K562 (cell line): ENCODE results near the gene SOWAHB. TPM values are rescaled to one million over a fixed set of nuclear protein-coding genes. Genes with fewer than 3 reads are reported as not detected.

Experiments used
- ATAC-seq: fragments of 200-7000 bp; cut with Tn5 transposase; 3 replicates; pipeline ENCODE4 v1.9.1; 2020; ENCODE audit warnings: moderate library complexity
- BruUV-seq: library from RNA; stranded (reverse); fragments of 400-500 nt; replicated peaks from 2 replicates; lab custom pipeline; 2021; lab: Mats Ljungman, UMichigan
- CTCF ChIA-PET: fragments of 300-600 bp; formaldehyde crosslinking; extraction: SDS; loops from one replicate; lab custom pipeline; 2021; ENCODE audit warnings: low intra/inter-chr PET ratio; lab: Yijun Ruan, JAX
- POLR2A ChIA-PET: fragments of 300-600, 350-650 bp; sonication (Branson Sonifier 250); formaldehyde crosslinking; extraction: SDS; loops from one replicate; lab custom pipeline; 2021; ENCODE audit warnings: antibody characterized with exemption, inconsistent platforms; lab: Yijun Ruan, JAX
- DNase-seq, 4 experiments: peaks; one replicate each; pipeline versions ENCODE4 v3.0.0 to v3.0.0-alpha.2; 2011 to 2018; ENCODE audit warnings: low spot score in 3 of 4, mixed read lengths in 3 of 4; ENCODE audit errors: extremely low read depth in 1 of 4
- FAIRE-seq: peaks from 2 replicates; lab custom pipeline; 2011; peaks lifted over from hg19 to GRCh38; lab: Jason Lieb, UNC
- H2AFZ ChIP-seq: 2 replicates; pipeline ENCODE4 v1.6.0; 2011; ENCODE audit warnings: low read depth, low read length, control low read depth, inconsistent platforms
- H3K27ac ChIP-seq: fragments of 200-600 bp; 3 replicates; pipeline ENCODE4 v1.8.0; 2011; ENCODE audit warnings: low read depth, mild to moderate bottlenecking, control low read depth, inconsistent platforms, low read length, moderate library complexity, mixed read lengths; ENCODE audit errors: extremely low read depth
- H3K27me3 ChIP-seq, 2 experiments: fragments of 300-600 bp in 1 of 2; 2 replicates in 1 of 2; 3 replicates in 1 of 2; pipeline versions ENCODE4 v1.6.0 to v1.8.0; 2011; ENCODE audit warnings: inconsistent platforms in 2 of 2, low read length in 2 of 2, mild to moderate bottlenecking in 1 of 2, mixed read lengths in 1 of 2, moderate library complexity in 1 of 2; ENCODE audit not compliant: control insufficient read depth in 2 of 2, insufficient read depth in 2 of 2
- H3K36me3 ChIP-seq: fragments of 300-600 bp; 3 replicates; pipeline ENCODE4 v1.8.0; 2011; ENCODE audit warnings: mild to moderate bottlenecking, low read length, inconsistent platforms; ENCODE audit not compliant: control insufficient read depth, insufficient read depth
- H3K4me1 ChIP-seq, 2 experiments: fragments of 200-600 bp in 1 of 2; replicated peaks in 1 of 2; 2 replicates in 1 of 2; 3 replicates in 1 of 2; pipeline versions ENCODE4 v1.5.1 to v1.8.0; 2011; ENCODE audit warnings: inconsistent platforms in 2 of 2, low read length in 2 of 2, mild to moderate bottlenecking in 1 of 2, mixed read lengths in 1 of 2, moderate library complexity in 1 of 2; ENCODE audit not compliant: control insufficient read depth in 2 of 2, insufficient read depth in 2 of 2
- H3K4me2 ChIP-seq: 2 replicates; pipeline ENCODE4 v1.6.1; 2011; ENCODE audit warnings: low read length, control low read depth, inconsistent platforms, mixed read lengths; ENCODE audit not compliant: insufficient read depth
- H3K4me3 ChIP-seq: fragments of 200-600 bp; sonication (generic), shearing (Covaris generic); 2 replicates; pipeline ENCODE4 v1.5.1; 2016; ENCODE audit warnings: control low read depth, inconsistent platforms
- H3K79me2 ChIP-seq: fragments of 200-600 bp; 3 replicates; pipeline ENCODE4 v1.8.0; 2011; ENCODE audit warnings: low read length, inconsistent platforms; ENCODE audit not compliant: control insufficient read depth, insufficient read depth
- H3K9ac ChIP-seq, 2 experiments: 2 replicates each; pipeline versions ENCODE4 v1.6.0 to v1.6.1; 2011; ENCODE audit warnings: low read depth in 2 of 2, low read length in 2 of 2, control low read depth in 1 of 2, inconsistent platforms in 1 of 2, mild to moderate bottlenecking in 1 of 2, mixed read lengths in 1 of 2; ENCODE audit not compliant: insufficient read depth in 1 of 2
- H3K9me1 ChIP-seq: one replicate; pipeline ENCODE4 v1.6.0; 2011; ENCODE audit warnings: inconsistent platforms, mild to moderate bottlenecking, low read length, moderate library complexity; ENCODE audit not compliant: control insufficient read depth, insufficient read depth
- H3K9me3 ChIP-seq: replicated peaks from 2 replicates; pipeline ENCODE4 v1.5.1; 2011; ENCODE audit warnings: low read depth, low read length, inconsistent platforms; ENCODE audit not compliant: control insufficient read depth, insufficient read depth
- H4K20me1 ChIP-seq: replicated peaks from 2 replicates; pipeline ENCODE4 v1.6.1; 2011; ENCODE audit warnings: low read length, inconsistent platforms, mixed read lengths; ENCODE audit not compliant: control insufficient read depth, insufficient read depth
- CSDE1 ChIP-seq, 2 experiments: fragments of 450-650 bp; IDR thresholded peaks; 2 replicates each; pipeline ENCODE4 v1.6.1; 2016; ENCODE audit warnings: mild to moderate bottlenecking in 1 of 2
- FOS ChIP-seq: IDR thresholded peaks from 3 replicates; pipeline ENCODE4 v1.6.1; 2011; ENCODE audit not compliant: insufficient read length; ENCODE audit errors: extremely low read depth
- FOXJ2 ChIP-seq: fragments of 200-800 bp; sonication (Bioruptor generic); IDR thresholded peaks from 2 replicates; pipeline ENCODE4 v1.6.1; 2016; ENCODE audit warnings: missing genetic modification characterization, missing compliant biosample characterization
- NFE2 ChIP-seq: IDR thresholded peaks from 2 replicates; pipeline ENCODE4 v1.6.1; 2014; ENCODE audit warnings: antibody characterized with exemption, low read depth
- SMARCB1 ChIP-seq: IDR thresholded peaks from 2 replicates; pipeline ENCODE4 v1.6.1; 2011; ENCODE audit warnings: improper control_type of control experiment, low read depth; ENCODE audit not compliant: insufficient read length
- ZFX ChIP-seq: sonication (generic); formaldehyde crosslinking; IDR thresholded peaks from 2 replicates; pipeline ENCODE4 v1.8.0; 2022; ENCODE audit warnings: mild to moderate bottlenecking, missing genetic modification reagents, moderate library complexity
- ZNF778 ChIP-seq: fragments of 450-650 bp; formaldehyde crosslinking; IDR thresholded peaks from 2 replicates; pipeline ENCODE4 v1.4.0; 2020; ENCODE audit warnings: mild to moderate bottlenecking, moderate library complexity
- ZNF785 ChIP-seq: fragments of 250-450 bp; sonication (Bioruptor Pico); IDR thresholded peaks from 2 replicates; pipeline ENCODE4 v1.4.0; 2020; ENCODE audit warnings: mild to moderate bottlenecking
- ZSCAN32 ChIP-seq: fragments of 450-650 bp; formaldehyde crosslinking; IDR thresholded peaks from 2 replicates; pipeline ENCODE4 v1.4.0; 2020; ENCODE audit warnings: mild to moderate bottlenecking, moderate library complexity
- WGBS: fragments of 100-300 bp; shearing (Covaris generic); methylation state at CpG from one replicate; pipeline ENCODE4 v1.1.6; 2016; ENCODE audit warnings: low coverage, mixed read lengths; ENCODE audit not compliant: insufficient coverage; ENCODE audit errors: missing lambda C conversion rate; 5-methylcytosine and 5-hydroxymethylcytosine counted together
- in situ Hi-C: fragments of 300-500 bp; cut with MboI; formaldehyde crosslinking; loops from 4 replicates; pipeline ENCODE4 v1.15.0; 2018; ENCODE audit warnings: inconsistent platforms, mixed read lengths
- intact Hi-C: fragments of 100-400 bp; cut with micrococcal nuclease; formaldehyde crosslinking; loops from 2 replicates; pipeline ENCODE4 v1.14.2; 2022
- polyA plus RNA-seq, 8 experiments: library from polyadenylated mRNA; depleted of rRNA in 4 of 8; stranded (reverse) in 5 of 8; unstranded in 3 of 8; fragments of >200 nt; fragmentation: Nextera tagmentation in 2 of 8; fragmentation: Illumina TruSeq in 1 of 8; extraction: Ambion mirVana in 2 of 8; extraction: Trizol in 1 of 8; gene quantifications; 2 replicates each; pipeline versions ENCODE4 v1.2.1 to v1.2.3, GENCODE V29; 2011 to 2014; ENCODE audit warnings: inconsistent platforms in 1 of 8, missing spikeins in 1 of 8
- total RNA-seq, 7 experiments: library from RNA; depleted of rRNA in 6 of 7; stranded (reverse); fragments of >200 nt in 6 of 7; fragmentation: Illumina TruSeq in 2 of 7; extraction: Trizol in 2 of 7; gene quantifications; 2 replicates each; pipeline versions ENCODE4 v1.2.1 to v1.2.3, GENCODE V29; 2011 to 2021; ENCODE audit warnings: low replicate concordance in 1 of 7
- TF ChIP-seq, protein P1 (sequence below): fragments of 250-450 bp; sonication (Bioruptor Pico); IDR thresholded peaks from 2 replicates; pipeline ENCODE4 v1.4.0; 2020
- TF ChIP-seq, protein P2 (sequence below): fragments of 250-450 bp; sonication (Bioruptor Pico); IDR thresholded peaks from 2 replicates; pipeline ENCODE4 v1.5.0; 2020; ENCODE audit warnings: mild to moderate bottlenecking
- TF ChIP-seq, protein P3 (sequence below): fragments of 250-450 bp; sonication (Bioruptor Pico); IDR thresholded peaks from 2 replicates; pipeline ENCODE4 v1.4.0; 2020; ENCODE audit warnings: mild to moderate bottlenecking, moderate library complexity, borderline replicate concordance
- TF ChIP-seq, protein P4 (sequence below): fragments of 250-450 bp; sonication (Bioruptor Pico); IDR thresholded peaks from 2 replicates; pipeline ENCODE4 v1.6.1; 2021; ENCODE audit warnings: mild to moderate bottlenecking
- TF ChIP-seq, protein P5 (sequence below): sonication (generic); formaldehyde crosslinking; IDR thresholded peaks from 2 replicates; pipeline ENCODE4 v1.8.0; 2022; ENCODE audit warnings: mild to moderate bottlenecking, missing genetic modification reagents

SOWAHB gene
- total and polyA plus RNA-seq, 9 of the 15 experiments (the other 6 are each of a cell fraction or from before 2014, with no cell fraction given) = not detected

DNA sequence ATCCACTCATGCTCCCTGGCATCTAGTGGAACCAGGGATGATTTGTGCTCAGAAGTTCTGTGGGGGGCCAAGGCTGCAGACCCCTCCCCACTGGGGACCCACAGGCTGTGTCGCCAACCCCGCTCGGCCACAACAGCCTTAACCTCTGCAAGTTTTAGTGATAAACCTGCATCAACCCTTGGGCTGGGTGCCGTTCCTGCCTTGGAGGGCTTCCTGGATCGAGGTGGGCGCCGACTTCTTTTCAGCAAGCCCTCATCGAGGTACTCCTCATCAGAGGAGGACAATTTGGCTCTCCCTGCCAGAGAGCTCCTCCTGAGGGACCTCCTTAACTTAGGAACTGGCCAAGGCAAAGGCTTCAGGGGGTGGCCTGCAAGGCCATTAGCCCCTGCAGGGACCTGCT is 1.9 kb downstream of the SOWAHB start:
- POLR2A ChIA-PET = no interaction called here
- 11% methylated on average over 8 of the region's 8 CpGs for WGBS
- TF ChIP-seq, protein P1, sequence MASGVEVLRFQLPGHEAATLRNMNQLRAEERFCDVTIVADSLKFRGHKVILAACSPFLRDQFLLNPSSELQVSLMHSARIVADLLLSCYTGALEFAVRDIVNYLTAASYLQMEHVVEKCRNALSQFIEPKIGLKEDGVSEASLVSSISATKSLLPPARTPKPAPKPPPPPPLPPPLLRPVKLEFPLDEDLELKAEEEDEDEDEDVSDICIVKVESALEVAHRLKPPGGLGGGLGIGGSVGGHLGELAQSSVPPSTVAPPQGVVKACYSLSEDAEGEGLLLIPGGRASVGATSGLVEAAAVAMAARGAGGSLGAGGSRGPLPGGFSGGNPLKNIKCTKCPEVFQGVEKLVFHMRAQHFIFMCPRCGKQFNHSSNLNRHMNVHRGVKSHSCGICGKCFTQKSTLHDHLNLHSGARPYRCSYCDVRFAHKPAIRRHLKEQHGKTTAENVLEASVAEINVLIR (CRISPR knock-in tag) = no peak
- TF ChIP-seq SMARCB1 = no peak
- TF ChIP-seq ZSCAN32 (CRISPR knock-in tag) = no peak
- TF ChIP-seq, protein P2, sequence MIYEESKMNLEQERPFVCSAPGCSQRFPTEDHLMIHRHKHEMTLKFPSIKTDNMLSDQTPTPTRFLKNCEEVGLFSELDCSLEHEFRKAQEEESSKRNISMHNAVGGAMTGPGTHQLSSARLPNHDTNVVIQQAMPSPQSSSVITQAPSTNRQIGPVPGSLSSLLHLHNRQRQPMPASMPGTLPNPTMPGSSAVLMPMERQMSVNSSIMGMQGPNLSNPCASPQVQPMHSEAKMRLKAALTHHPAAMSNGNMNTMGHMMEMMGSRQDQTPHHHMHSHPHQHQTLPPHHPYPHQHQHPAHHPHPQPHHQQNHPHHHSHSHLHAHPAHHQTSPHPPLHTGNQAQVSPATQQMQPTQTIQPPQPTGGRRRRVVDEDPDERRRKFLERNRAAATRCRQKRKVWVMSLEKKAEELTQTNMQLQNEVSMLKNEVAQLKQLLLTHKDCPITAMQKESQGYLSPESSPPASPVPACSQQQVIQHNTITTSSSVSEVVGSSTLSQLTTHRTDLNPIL = no peak
- TF ChIP-seq FOS = no peak
- TF ChIP-seq FOXJ2 (tag) = no peak
- TF ChIP-seq ZFX = no peak
- TF ChIP-seq, protein P3, sequence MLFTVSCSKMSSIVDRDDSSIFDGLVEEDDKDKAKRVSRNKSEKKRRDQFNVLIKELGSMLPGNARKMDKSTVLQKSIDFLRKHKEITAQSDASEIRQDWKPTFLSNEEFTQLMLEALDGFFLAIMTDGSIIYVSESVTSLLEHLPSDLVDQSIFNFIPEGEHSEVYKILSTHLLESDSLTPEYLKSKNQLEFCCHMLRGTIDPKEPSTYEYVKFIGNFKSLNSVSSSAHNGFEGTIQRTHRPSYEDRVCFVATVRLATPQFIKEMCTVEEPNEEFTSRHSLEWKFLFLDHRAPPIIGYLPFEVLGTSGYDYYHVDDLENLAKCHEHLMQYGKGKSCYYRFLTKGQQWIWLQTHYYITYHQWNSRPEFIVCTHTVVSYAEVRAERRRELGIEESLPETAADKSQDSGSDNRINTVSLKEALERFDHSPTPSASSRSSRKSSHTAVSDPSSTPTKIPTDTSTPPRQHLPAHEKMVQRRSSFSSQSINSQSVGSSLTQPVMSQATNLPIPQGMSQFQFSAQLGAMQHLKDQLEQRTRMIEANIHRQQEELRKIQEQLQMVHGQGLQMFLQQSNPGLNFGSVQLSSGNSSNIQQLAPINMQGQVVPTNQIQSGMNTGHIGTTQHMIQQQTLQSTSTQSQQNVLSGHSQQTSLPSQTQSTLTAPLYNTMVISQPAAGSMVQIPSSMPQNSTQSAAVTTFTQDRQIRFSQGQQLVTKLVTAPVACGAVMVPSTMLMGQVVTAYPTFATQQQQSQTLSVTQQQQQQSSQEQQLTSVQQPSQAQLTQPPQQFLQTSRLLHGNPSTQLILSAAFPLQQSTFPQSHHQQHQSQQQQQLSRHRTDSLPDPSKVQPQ = no peak
- TF ChIP-seq CSDE1 (IDR thresholded peaks at IDR 0.05) = no peak
- no peak for TF ChIP-seq ZNF785 (CRISPR knock-in tag)
- TF ChIP-seq, protein P4, sequence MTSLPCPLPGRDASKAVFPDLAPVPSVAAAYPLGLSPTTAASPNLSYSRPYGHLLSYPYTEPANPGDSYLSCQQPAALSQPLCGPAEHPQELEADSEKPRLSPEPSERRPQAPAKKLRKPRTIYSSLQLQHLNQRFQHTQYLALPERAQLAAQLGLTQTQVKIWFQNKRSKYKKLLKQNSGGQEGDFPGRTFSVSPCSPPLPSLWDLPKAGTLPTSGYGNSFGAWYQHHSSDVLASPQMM (CRISPR knock-in tag) = no peak
- TF ChIP-seq, protein P5, sequence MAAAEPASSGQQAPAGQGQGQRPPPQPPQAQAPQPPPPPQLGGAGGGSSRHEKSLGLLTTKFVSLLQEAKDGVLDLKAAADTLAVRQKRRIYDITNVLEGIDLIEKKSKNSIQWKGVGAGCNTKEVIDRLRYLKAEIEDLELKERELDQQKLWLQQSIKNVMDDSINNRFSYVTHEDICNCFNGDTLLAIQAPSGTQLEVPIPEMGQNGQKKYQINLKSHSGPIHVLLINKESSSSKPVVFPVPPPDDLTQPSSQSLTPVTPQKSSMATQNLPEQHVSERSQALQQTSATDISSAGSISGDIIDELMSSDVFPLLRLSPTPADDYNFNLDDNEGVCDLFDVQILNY (CRISPR knock-in tag) = no peak
- no peak for TF ChIP-seq NFE2
- no peak for TF ChIP-seq ZNF778 (CRISPR knock-in tag)
- no peak overlapping the region for H3K9ac ChIP-seq
- no peak overlapping the region for H2AFZ ChIP-seq
- DNase-seq = no peak
- no peaks in the 10 kb centered on the region for H3K9me1 ChIP-seq
- H3K79me2 ChIP-seq = no peaks in the 10 kb centered on the region
- H3K4me2 ChIP-seq = no peak overlapping the region
- FAIRE-seq = no peak
- H3K4me3 ChIP-seq = no peak overlapping the region
- H3K27ac ChIP-seq = no peak overlapping the region
- no TSS peak for BruUV-seq
- H3K36me3 ChIP-seq = no peaks in the 10 kb centered on the region
- H3K4me1 ChIP-seq = peaks cover 0 to 17% of the 10 kb centered on the region in 2 experiments; a peak in 2 of 5 replicates
- no peaks in the 10 kb centered on the region for H3K9me3 ChIP-seq
- in situ Hi-C loops = no loop called here
- CTCF ChIA-PET = no interaction called here
- H3K27me3 ChIP-seq = peaks cover 44 to 50% of the 10 kb centered on the region in 2 experiments; a peak in 4 of 5 replicates
- H4K20me1 ChIP-seq = no peaks in the 10 kb centered on the region
- ATAC-seq = no peak
- intact Hi-C loops = no loop called here
